Measurements from ENCODE around the gene WDFY4. TPM values are rescaled to one million over a fixed set of nuclear protein-coding genes. Genes with fewer than 3 reads are reported as not detected.

The WDFY4 gene
- total and polyA plus RNA-seq, 2 donors (not counting 1 experiment from before 2014, with no cell fraction given) = 0.06 to 0.66 TPM

- no peak overlapping the region for H3K27ac ChIP-seq (ENCODE audit: insufficient read depth, low read length)
- no peaks in the 10 kb centered on the region for H3K79me2 ChIP-seq (ENCODE audit: control insufficient read depth, insufficient read depth, low read length)
- H3K4me1 ChIP-seq (ENCODE audit: control insufficient read depth, extremely low read depth, insufficient read depth, low read length) = peaks cover 4% of the 10 kb centered on the region
- H3K27me3 ChIP-seq (ENCODE audit: control insufficient read depth, insufficient read depth, low read length) = peaks cover 5% of the 10 kb centered on the region
- no peak overlapping the region for H3K4me2 ChIP-seq (ENCODE audit: extremely low read depth, insufficient read depth, low read length)
- no peak overlapping the region for H2AFZ ChIP-seq (ENCODE audit: low read length)
- H4K20me1 ChIP-seq (ENCODE audit: control insufficient read depth, extremely low read depth, insufficient read depth, low read length) = no peaks in the 10 kb centered on the region
- H3K36me3 ChIP-seq (ENCODE audit: control insufficient read depth, insufficient read depth, low read length) = no peaks in the 10 kb centered on the region
- no peak overlapping the region for H3K9ac ChIP-seq (ENCODE audit: insufficient read depth, low read length)
- TF ChIP-seq EZH2 (IDR thresholded peaks at IDR 0.05; ENCODE audit: low read length, missing control alignments) (no peak), CTCF (conservative IDR thresholded peaks at IDR 0.05 in 1 of 2, IDR thresholded peaks at IDR 0.05 in 1 of 2; ENCODE audit: low read depth in 1 of 2, low read length in 2 of 2) (peak in 1 of 2 donors; percentile 35)
- DNase-seq (ENCODE audit: low read depth in 2 of 2) = peak in 1 of 2 donors; percentile 19
- H3K9me3 ChIP-seq (ENCODE audit: control insufficient read depth, insufficient read depth, low read depth, low read length) = no peaks in the 10 kb centered on the region
- H3K4me3 ChIP-seq (replicated peaks in 1 of 4; ENCODE audit: control extremely low read depth in 1 of 4, insufficient read depth in 1 of 4, low read depth in 3 of 4, low read length in 4 of 4) = no peak overlapping the region
Observed at GRCh38 chr10:48659790-48660189, 24.9 kb upstream of the WDFY4 start.

- H3K27me3 ChIP-seq (ENCODE audit: control insufficient read depth, insufficient read depth, low read length) = peaks cover 5% of the 10 kb centered on the region
Observed at GRCh38 chr10:48661441-48661840, 23.2 kb upstream of the WDFY4 start.

GRCh38 chr10:48667960-48668590 is 16.6 kb upstream of the WDFY4 start:
- Histone ChIP-seq H3K9ac (ENCODE audit: insufficient read depth, low read length) (no peak overlapping the region), H3K4me1 (ENCODE audit: control insufficient read depth, extremely low read depth, insufficient read depth, low read length) (no peaks in the 10 kb centered on the region), H3K4me3 (replicated peaks in 1 of 4; ENCODE audit: control extremely low read depth in 1 of 4, insufficient read depth in 1 of 4, low read depth in 3 of 4, low read length in 4 of 4) (no peak overlapping the region), H3K79me2 (ENCODE audit: control insufficient read depth, insufficient read depth, low read length) (no peaks in the 10 kb centered on the region), H4K20me1 (ENCODE audit: control insufficient read depth, extremely low read depth, insufficient read depth, low read length) (no peaks in the 10 kb centered on the region), H3K27ac (ENCODE audit: insufficient read depth, low read length) (no peak overlapping the region), H3K4me2 (ENCODE audit: extremely low read depth, insufficient read depth, low read length) (no peak overlapping the region), H3K9me3 (ENCODE audit: control insufficient read depth, insufficient read depth, low read depth, low read length) (no peaks in the 10 kb centered on the region), H3K36me3 (ENCODE audit: control insufficient read depth, insufficient read depth, low read length) (no peaks in the 10 kb centered on the region), H2AFZ (ENCODE audit: low read length) (no peak overlapping the region), H3K27me3 (ENCODE audit: control insufficient read depth, insufficient read depth, low read length) (no peaks in the 10 kb centered on the region)
- no peak for DNase-seq (ENCODE audit: low read depth in 2 of 2)
- TF ChIP-seq CTCF (conservative IDR thresholded peaks at IDR 0.05 in 1 of 2, IDR thresholded peaks at IDR 0.05 in 1 of 2; ENCODE audit: low read depth in 1 of 2, low read length in 2 of 2) (no peak), EZH2 (IDR thresholded peaks at IDR 0.05; ENCODE audit: low read length, missing control alignments) (no peak)

More at GRCh38 chr10:48661441-48661840, 23.2 kb upstream of the WDFY4 start:
- Histone ChIP-seq H3K79me2 (ENCODE audit: control insufficient read depth, insufficient read depth, low read length) (no peaks in the 10 kb centered on the region), H3K27ac (ENCODE audit: insufficient read depth, low read length) (no peak overlapping the region), H3K4me1 (ENCODE audit: control insufficient read depth, extremely low read depth, insufficient read depth, low read length) (peaks cover 4% of the 10 kb centered on the region), H3K36me3 (ENCODE audit: control insufficient read depth, insufficient read depth, low read length) (no peaks in the 10 kb centered on the region), H2AFZ (ENCODE audit: low read length) (no peak overlapping the region), H3K4me3 (replicated peaks in 1 of 4; ENCODE audit: control extremely low read depth in 1 of 4, insufficient read depth in 1 of 4, low read depth in 3 of 4, low read length in 4 of 4) (no peak overlapping the region), H3K9ac (ENCODE audit: insufficient read depth, low read length) (no peak overlapping the region), H3K9me3 (ENCODE audit: control insufficient read depth, insufficient read depth, low read depth, low read length) (no peaks in the 10 kb centered on the region), H3K4me2 (ENCODE audit: extremely low read depth, insufficient read depth, low read length) (no peak overlapping the region), H4K20me1 (ENCODE audit: control insufficient read depth, extremely low read depth, insufficient read depth, low read length) (no peaks in the 10 kb centered on the region)
- TF ChIP-seq CTCF (conservative IDR thresholded peaks at IDR 0.05 in 1 of 2, IDR thresholded peaks at IDR 0.05 in 1 of 2; ENCODE audit: low read depth in 1 of 2, low read length in 2 of 2) = no peak
- no peak for DNase-seq (ENCODE audit: low read depth in 2 of 2)
